GM21737 (cell line): ENCODE measurements around the gene FTO.

Source experiments
- ATAC-seq: cut with Tn5 transposase; IDR thresholded peaks from one replicate; pipeline ENCODE4 v1.9.1; 2021; ENCODE audit warnings: mild to moderate bottlenecking, moderate library complexity; ENCODE audit not compliant: unreplicated experiment

FTO gene

DNA sequence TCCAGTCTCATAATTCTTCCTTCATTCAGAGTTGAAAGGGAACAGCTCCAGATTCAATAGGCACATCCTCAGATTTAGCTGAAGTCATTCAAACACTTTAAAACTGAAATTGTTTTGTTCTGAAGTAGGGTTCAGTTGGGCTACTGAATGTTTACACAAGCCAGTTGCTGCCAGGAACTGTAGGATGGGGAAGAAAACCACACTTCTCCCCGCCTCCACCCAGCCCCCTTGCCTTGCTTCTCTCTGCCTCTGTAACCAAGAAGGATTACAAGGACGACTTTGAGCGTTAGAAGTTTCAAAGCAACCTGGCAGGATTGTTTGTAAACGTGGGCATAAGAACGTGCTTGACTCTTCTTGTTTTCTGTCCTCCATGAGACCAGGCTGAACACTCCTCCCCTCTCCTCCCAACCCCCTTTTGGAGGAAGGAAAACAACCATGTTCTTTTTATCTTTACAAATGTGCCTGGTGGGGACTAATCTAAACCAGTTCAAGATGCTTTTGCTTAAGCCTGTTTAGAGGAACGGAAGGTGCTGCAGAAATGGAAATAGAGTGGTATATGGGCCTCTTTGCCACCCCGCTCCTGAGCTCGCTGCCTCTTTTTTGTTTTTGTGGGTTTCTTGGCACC is 287.9 kb downstream of the FTO start:
- no peak for ATAC-seq

GRCh38 chr16:53995378-53995777 is 291.4 kb downstream of the FTO start:
- ATAC-seq, result no peak

DNA sequence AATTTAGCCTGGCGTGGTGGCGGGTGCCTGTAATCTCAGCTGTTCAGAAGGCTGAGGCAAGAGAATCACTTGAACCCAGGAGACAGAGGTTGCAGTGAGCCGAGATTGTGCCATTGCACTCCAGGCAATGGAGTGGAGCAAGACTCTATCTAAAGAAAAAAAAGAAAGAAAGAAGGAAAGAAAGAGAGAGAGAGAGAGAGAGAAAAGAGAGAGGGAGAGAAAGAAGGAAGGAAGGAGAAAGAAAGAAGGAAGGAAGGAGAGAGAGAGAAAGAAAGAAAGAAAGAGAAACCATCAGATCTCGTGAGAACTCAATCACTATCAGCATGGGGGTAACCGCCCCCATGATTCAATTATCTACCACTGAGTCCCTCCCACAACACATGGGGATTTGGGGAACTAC is 293.0 kb downstream of the FTO start:
- ATAC-seq, result no peak

GRCh38 chr16:53998024-53998810 is 294.3 kb downstream of the FTO start:
- no peak for ATAC-seq

DNA sequence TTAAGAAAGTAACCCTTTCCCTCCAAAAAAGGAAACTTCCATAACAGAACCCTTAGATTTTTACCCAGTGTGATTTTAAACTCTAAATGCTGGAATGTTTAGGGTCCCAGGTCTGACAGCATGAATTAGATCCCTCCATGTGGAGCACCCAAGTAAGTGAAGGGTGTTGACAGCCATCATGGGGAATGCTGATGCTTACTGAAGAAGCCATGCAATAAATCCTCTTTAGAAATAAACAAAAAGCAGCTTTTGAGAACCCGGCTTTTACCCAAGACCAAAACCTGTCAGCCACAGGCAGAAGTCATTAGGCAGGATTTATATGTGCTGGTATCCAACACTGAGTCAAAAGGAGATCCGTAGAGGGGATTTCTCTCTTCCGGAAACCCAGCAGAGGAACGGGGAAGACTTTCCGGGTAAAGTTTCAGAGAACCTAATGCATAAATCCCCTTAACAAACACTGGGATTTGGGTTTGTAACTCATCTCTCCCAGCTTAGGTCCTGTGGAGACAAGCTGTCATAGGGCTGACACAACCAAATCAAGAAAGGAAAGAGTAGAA is 295.1 kb downstream of the FTO start:
- no peak for ATAC-seq

DNA sequence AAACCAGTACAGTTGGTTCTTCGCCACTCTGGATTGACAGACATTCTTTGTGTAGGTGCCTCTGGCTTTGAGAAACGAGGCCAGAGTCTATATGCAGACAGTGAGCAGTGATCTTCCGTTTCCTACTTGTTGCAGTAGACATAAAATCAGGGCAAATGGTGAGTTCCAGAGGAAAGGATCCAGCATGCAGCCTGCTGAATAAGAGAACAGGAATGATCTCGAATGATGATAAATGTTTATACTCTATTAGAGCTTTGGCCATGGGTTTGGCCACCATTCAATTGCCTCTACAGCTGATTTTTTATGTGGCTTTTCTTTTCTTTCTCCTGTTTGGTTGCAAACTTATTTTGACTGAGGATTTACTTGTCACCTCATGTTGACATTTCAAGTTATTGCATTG is 295.9 kb downstream of the FTO start:
- no peak for ATAC-seq

- ATAC-seq, result no peak
Observed at GRCh38 chr16:54000361-54000760, 296.4 kb downstream of the FTO start.

DNA sequence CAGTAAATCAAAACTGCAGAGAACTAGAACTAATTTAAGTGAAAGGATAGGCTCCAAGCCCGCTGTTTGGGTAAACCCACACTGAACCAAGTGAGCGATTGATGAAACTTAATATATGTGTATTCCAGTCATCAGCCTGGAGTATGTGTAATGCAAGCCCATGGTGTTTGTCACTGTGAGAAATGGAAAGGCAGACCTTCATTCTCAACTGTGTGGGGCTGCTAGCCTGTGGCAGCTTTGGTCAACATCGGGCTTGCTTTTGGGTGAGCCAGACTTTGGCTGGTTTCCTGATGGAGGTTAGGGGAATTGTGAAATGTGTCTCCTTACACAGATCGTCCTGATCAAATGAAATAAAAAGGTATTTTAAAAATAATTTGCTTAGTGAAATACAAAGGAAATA is 302.7 kb downstream of the FTO start:
- ATAC-seq, result no peak

GRCh38 chr16:54007504-54007903 is 303.5 kb downstream of the FTO start:
- ATAC-seq, result no peak

- ATAC-seq, result no peak
Observed at GRCh38 chr16:54009464-54010176, 305.7 kb downstream of the FTO start.

DNA sequence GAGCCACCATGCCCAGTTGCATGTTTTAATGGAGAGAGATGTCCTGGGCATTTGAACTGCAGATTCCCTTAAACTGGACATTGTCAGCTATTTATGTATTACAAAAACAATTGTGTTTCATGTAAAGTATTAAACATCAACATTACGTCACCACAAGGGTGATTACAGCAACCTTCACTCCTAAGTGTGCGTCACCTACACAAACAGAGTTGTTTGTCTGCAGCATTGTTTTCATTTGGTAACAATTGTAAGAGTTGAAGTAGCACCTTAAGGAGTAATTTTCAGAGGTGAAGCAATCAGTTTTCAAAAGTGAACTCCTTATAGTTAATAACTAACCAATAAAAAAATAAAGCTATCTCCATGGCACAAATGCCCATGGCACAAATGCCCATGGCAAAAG is 311.2 kb downstream of the FTO start:
- no peak for ATAC-seq

DNA sequence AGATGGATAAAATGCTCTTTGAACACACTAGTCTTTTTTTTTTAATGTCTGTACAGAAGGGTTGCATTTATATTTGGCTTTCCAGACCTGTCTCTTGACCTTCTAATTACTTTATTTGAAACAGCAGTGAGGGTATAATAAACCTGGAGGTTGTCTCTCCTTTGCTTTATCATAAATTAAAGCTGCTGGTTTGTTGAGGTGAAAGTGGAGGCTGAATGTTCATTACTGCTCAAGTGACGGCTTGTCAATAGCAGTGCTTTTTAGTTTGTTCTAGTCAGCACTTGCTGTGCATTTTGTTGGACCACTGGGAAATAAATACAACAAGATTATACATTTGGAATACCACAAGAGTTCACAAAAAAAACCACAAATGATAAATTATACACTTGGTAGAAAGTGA is 318.4 kb downstream of the FTO start:
- no peak for ATAC-seq

DNA sequence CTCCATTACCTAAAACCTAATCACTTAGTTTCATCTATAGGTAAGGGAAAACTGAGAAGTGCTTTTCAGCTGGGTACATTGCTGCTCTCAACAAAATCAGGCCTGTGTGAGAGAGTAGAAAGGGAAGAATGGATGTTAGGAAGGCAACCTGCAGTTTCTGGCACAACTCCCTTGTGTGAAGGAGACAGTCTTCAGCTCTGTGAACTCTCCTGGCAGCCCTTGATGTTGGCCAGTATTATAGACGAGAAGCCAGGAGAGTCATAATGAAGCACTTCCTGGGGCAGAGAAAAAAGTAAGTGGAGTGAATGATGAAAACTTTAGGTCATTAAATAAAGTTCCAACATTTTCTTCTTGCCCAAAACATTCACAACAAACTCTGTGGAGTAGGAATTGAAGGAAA is 322.5 kb downstream of the FTO start:
- no peak for ATAC-seq

DNA sequence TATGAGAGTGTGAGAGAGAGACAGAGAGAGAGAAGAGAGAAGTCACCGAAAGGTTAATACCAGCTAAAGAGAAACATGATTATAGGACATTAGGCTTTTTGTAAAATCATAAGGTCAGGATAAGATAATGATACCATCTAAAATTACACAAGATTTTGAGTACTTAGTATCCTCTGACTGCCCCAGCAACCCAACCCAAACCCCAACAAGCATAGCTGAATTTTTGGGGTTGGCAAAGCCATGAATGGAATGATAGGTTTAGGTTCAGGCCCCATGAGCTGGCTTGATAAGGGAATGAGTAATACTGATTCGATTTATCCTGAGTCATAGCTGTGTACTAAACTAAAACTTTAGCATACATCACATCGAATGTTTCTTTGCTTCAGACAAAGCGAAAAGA is 323.1 kb downstream of the FTO start:
- no peak for ATAC-seq

DNA sequence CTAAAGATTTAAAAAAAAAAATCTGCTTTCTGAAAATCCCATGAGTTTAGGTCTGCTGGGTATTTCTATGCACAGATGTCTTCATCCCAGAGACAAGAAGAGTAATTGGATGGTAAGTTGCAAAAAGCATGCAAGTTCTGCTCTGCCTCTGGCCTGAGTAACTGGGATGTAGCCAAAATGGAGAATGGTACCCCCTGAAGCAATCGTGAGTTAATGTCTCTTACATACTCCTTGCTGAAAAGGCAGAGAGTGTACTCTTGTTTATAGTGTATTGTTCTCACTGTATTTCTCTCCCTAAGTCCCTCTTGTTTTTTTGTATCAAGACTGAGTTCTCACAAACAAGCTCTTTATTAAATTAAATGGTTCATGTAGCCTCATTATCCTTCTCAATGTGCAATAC is 323.6 kb downstream of the FTO start:
- ATAC-seq, result no peak

DNA sequence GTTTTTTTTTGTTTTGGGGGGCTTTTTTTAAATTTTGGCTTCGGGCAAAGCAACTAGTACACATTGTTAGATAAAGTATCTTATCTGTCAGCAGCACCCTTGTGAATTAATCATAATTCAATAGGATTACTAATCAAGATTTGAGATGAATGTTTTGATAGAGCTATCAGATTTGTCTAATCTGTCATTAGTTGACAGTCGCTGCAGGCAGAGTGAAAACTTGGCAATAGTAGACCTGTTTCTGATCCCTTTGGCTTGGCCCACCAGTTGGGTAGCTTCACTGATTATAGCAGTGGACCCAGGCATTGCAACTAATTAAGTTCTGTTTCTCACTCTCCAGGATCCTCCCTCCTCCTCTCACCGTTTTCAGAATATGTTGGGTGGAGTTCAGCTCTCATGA is 324.0 kb downstream of the FTO start:
- ATAC-seq, result no peak

GRCh38 chr16:54030451-54030850 is 326.5 kb downstream of the FTO start:
- ATAC-seq, result no peak

GRCh38 chr16:54031107-54031760 is 327.3 kb downstream of the FTO start:
- ATAC-seq, result no peak

GRCh38 chr16:54033747-54034146 is 329.8 kb downstream of the FTO start:
- ATAC-seq, result no peak

DNA sequence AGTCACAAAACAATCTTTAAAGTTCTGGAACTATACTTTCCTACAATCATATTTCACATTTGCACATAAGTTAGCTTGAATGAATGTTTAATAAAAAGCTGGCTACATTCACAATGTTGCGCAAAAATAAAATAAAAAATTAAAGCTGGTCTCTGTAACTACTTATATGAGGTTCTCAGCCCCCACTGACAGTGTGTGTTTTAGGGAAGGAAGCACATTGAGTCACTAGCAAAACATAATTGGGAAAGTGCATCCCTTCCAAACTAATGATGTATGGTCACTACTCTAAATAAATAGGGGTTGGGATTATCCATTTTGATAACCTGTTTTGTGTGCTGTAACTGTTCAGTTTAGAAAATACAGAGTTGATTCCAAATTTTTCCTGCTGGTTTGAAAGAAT is 330.7 kb downstream of the FTO start:
- no peak for ATAC-seq

GRCh38 chr16:54040480-54040879 is 336.5 kb downstream of the FTO start:
- no peak for ATAC-seq
